Muscle layer of duodenum (tissue), 2 donors: ENCODE data around the gene GRIN2C.
A peak's percentile ranks its signal among the peaks of the same experiment; 100 is the strongest.

Experiments used
- H3K27ac ChIP-seq: one replicate; pipeline ENCODE4 v1.7.0; 2013; ENCODE audit warnings: mild to moderate bottlenecking, low read length
- H3K27me3 ChIP-seq: one replicate; pipeline ENCODE4 v1.7.0; 2013; ENCODE audit warnings: low read depth, mild to moderate bottlenecking, control low read depth, low read length
- H3K36me3 ChIP-seq, 2 donors: one replicate each; pipeline ENCODE4 v1.7.0; 2013; ENCODE audit warnings: low read length in 2 of 2, control low read depth in 1 of 2, mild to moderate bottlenecking in 1 of 2; ENCODE audit not compliant: insufficient read depth in 2 of 2, control insufficient read depth in 1 of 2
- H3K4me1 ChIP-seq, 2 donors: one replicate each; pipeline ENCODE4 v1.7.0; 2013; ENCODE audit warnings: low read length in 2 of 2, mild to moderate bottlenecking in 2 of 2, control low read depth in 1 of 2, moderate library complexity in 1 of 2; ENCODE audit not compliant: insufficient read depth in 2 of 2, control insufficient read depth in 1 of 2
- H3K4me3 ChIP-seq, 2 donors: one replicate each; pipeline ENCODE4 v1.7.0; 2013; ENCODE audit warnings: low read length in 2 of 2, low read depth in 1 of 2, mild to moderate bottlenecking in 1 of 2
- H3K9me3 ChIP-seq, 2 donors: one replicate each; pipeline ENCODE4 v1.7.0; 2013; ENCODE audit warnings: low read length in 2 of 2, control low read depth in 1 of 2, mild to moderate bottlenecking in 1 of 2; ENCODE audit not compliant: control insufficient read depth in 1 of 2
- donor health status: healthy.

The GRIN2C gene

DNA sequence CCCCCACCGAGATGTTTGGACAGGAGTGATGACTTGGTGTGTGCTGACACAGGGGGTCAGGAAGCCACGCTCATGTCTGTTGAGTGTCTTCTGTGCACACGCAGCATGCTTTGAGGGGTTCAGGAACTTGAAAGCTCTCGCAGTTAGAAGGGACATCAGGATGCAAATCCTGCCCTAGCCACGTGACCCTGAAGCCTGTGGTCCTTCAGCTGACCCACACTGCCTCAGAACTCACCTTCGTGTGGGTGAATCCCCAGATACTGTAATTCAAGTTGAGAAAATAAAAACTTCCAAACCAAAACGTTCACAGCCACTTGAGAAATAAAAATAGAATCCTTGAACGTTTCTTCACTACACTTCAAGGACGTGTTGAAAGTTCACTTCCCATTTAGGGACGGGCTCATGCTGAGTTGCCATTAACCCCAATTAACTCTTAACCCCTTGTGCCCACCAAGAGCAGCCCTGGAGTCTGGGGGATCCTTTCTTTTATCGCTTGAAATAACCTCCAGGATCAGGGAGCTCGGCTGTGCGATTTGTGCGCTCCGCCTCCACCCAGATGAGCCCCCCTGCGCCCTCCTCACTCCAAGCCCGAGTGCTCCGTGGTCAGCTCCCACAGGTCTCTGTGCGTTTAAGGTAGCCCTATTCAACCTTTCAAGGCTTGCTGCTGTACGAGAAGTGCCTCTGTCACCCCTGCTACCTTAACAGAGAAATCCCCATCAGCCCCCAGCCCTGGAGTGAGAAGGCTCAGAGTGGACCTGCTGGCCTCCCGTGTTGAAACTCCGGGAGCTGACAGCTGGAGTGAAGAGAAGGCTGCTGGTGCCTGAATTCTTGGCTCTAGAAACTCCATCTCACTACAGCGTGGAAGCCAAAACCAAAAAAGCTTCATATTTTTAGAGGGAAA is 47.3 kb downstream of the GRIN2C start:
- H3K4me1 ChIP-seq = peaks cover 4 to 15% of the 10 kb centered on the region in 2 donors
- no peaks in the 10 kb centered on the region for H3K27me3 ChIP-seq
- no peak overlapping the region for H3K27ac ChIP-seq
- H3K9me3 ChIP-seq = no peaks in the 10 kb centered on the region
- H3K4me3 ChIP-seq = peak overlapping the region in 1 of 2 donors; percentile 2
- peaks cover 0 to 9% of the 10 kb centered on the region in 2 donors for H3K36me3 ChIP-seq

DNA sequence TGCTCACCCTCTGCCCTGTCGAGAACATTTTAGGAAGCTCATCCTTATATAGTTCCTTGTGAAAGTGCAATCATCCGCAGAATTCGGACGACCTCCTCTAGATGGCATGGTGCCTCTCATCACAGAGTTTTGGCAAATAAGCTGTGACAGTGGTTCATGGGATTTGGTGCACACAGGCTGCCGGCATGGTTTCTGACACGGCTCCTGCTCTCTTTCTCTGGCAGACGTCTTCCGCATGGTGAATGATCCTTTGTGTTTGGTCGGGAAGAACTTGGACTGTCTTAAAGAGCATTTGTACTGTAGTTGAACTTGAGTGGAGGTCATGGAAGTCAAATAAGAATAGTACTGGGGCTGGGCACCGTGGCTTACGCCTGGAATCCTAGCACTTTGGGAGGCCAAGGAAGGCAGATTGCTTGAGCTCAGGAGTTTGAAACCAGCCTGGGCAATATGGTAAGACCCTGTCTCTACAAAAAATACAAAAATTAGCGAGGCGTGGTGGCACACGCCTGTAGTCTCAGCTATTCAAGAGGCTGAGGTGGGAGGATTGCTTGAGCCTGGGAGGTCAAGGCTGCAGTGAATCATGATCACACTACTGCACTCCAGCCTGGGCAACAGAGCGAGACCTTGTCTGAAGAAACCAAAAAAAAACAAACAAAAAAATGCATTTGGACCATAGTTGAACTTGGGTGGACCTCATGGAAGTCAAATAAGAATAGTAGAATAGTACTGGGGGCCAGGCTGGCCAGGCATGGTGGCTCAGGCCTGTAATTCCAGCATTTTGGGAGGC is 48.8 kb downstream of the GRIN2C start:
- H3K27ac ChIP-seq = no peak overlapping the region
- no peaks in the 10 kb centered on the region for H3K27me3 ChIP-seq
- H3K9me3 ChIP-seq = no peaks in the 10 kb centered on the region
- H3K4me3 ChIP-seq = no peak overlapping the region
- H3K36me3 ChIP-seq = peaks cover 0 to 5% of the 10 kb centered on the region in 2 donors
- peaks cover 4 to 15% of the 10 kb centered on the region in 2 donors for H3K4me1 ChIP-seq

DNA sequence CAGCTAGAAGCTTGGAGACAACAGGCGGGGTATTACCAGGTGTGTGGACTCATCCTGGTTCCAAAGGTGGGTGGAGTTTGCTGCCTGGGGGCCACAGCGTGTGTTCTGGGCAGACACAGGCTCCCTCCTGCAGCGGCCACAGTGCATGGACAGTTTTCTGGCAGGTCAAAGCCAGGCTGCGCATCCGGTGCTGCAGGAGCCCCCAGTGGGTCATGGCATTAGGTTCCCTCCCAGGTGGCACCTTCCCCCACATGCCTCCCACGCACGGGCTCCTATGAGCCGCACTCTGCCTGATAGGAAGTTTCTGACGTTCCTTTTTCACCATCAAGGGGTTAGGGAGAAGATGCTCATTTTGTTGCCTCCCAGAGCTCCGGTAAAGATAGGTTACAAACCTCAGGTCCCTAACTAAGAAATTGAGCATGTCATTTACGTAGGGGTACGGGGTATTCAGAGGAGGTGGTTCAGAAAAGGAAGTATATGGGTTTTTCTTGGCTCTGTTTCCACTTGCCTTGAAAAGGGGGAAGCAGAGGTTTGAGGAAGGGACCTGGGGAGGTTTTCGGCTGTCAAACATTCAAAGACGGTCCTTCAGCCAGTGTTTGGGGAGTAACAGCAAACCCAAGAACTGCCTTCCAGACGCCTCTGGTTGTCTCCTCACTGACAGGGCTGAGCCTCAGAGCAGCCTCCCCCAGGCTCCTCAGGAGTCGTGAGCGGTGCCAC is 50.8 kb downstream of the GRIN2C start:
- no peak overlapping the region for H3K27ac ChIP-seq
- peaks cover 4 to 15% of the 10 kb centered on the region in 2 donors for H3K4me1 ChIP-seq

DNA sequence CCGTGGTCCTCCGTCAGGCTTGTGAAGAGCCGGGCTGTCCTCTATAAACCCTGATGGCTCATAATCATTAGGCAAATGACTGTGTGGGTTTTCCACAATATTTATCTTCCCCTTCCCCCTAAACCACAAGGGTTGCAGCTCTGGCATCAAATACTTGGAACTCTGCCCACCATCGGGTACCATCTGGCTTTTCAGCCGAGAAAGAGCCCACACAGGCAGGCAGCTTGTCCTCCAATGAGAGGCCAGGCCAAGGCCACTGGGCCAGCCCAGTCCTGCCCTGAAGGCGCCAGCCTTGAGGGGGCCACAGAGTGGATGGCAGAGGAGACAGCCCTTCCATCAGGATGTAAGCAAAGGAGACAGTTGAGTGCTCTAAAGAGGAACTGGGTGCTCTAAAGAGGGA is 51.8 kb downstream of the GRIN2C start:
- Histone ChIP-seq H3K27ac (no peak overlapping the region), H3K4me3 (no peak overlapping the region), H3K27me3 (no peaks in the 10 kb centered on the region), H3K4me1 (peaks cover 4 to 15% of the 10 kb centered on the region in 2 donors), H3K9me3 (no peaks in the 10 kb centered on the region), H3K36me3 (peaks cover 0 to 4% of the 10 kb centered on the region in 2 donors)

More for the DNA sequence above, 50.8 kb downstream of the GRIN2C start:
- H3K36me3 ChIP-seq = peaks cover 0 to 4% of the 10 kb centered on the region in 2 donors
- H3K4me3 ChIP-seq = no peak overlapping the region
- H3K27me3 ChIP-seq = no peaks in the 10 kb centered on the region
- no peaks in the 10 kb centered on the region for H3K9me3 ChIP-seq

DNA sequence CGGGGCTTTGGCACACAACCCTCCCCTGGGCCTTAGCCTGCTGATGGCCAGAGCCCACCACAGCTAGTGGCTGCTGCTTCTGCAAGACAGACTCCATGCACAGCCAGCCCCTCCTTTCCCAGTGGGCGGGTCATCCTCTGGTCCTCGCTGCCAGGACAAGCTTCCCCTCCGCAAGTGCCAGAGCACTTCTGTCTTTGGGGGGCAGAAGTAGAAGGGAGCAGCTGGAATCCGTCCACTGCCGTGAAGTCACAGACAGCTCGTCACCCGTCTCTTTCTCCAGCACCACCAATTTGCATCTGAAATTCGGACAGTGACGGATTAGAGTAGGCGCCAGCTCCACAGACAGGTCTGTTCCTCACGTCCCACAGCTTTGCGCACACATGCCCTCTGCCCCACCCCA is 52.2 kb downstream of the GRIN2C start:
- peaks cover 0 to 5% of the 10 kb centered on the region in 2 donors for H3K36me3 ChIP-seq

DNA sequence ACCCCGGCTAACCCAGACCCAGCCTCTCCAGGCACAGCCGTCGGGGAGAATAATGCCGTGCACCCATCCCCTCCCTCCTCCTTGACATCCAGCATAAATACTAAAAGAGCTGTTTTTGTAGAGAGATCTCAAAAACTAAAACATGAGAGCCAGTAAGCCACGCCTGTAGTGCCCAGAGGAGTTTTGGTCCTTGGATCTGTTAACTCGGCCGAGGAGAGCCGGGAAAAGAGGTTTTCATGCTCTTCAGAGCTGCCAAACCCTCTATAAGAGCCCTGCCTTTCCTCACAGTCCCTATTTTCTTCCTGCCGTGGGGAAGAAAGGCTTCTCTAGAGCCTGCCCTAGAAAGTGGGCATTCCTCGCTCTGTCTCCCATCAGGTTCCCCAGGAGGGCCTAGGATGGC is 53.4 kb downstream of the GRIN2C start:
- Histone ChIP-seq H3K4me3 (no peak overlapping the region), H3K9me3 (no peaks in the 10 kb centered on the region), H3K36me3 (peaks cover 0 to 14% of the 10 kb centered on the region in 2 donors), H3K4me1 (peaks cover 0 to 5% of the 10 kb centered on the region in 2 donors), H3K27me3 (no peaks in the 10 kb centered on the region), H3K27ac (no peak overlapping the region)

More for the DNA sequence above, 52.2 kb downstream of the GRIN2C start:
- Histone ChIP-seq H3K9me3 (no peaks in the 10 kb centered on the region), H3K4me3 (no peak overlapping the region), H3K4me1 (peaks cover 4 to 11% of the 10 kb centered on the region in 2 donors), H3K27ac (no peak overlapping the region), H3K27me3 (no peaks in the 10 kb centered on the region)

DNA sequence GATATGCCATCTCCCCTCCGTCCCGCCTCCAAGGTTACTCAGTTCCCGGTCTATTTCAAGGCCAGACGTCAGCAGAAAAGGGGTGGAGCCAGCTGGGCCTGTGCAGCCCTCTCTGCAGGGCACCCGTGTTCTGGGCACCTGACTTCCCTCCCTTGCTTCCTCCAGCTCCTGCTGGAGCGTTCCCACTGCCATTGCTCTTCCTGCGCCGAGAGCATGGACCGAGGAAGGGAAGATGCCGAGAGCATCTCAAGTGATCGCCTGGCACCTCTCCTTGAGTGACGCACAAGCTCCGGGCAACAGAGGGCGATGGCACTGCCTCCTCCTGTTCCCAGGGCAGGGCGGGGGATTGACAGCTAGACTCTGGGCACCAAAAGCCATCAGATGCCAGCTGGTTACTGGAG is 54.1 kb downstream of the GRIN2C start:
- peaks cover 0 to 22% of the 10 kb centered on the region in 2 donors for H3K36me3 ChIP-seq
- no peak overlapping the region for H3K27ac ChIP-seq
- peaks cover 0 to 5% of the 10 kb centered on the region in 2 donors for H3K4me1 ChIP-seq
- H3K9me3 ChIP-seq = no peaks in the 10 kb centered on the region
- no peaks in the 10 kb centered on the region for H3K27me3 ChIP-seq
- H3K4me3 ChIP-seq = no peak overlapping the region

DNA sequence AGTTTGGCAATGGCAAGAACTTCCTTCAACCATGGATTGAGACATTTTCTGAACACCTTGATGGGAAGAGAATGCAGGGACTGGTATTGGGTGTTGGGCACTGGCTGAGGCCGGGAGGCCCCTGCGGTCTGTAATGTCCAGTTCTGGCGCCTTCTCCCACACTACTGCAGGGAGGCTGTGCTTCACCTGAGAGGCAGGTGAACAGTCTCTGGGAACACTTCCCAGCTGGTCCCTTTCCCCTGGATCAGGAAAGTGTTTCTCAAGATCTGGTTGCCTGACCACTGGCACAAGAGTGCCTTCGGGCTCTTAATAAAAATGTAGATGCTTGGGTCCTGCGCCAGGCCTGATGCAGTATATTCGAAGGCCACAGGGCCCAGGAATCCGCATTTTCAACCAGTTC is 55.0 kb downstream of the GRIN2C start:
- Histone ChIP-seq H3K36me3 (peaks cover 3 to 31% of the 10 kb centered on the region in 2 donors), H3K9me3 (no peaks in the 10 kb centered on the region), H3K4me3 (no peak overlapping the region), H3K27me3 (no peaks in the 10 kb centered on the region), H3K4me1 (peaks cover 0 to 5% of the 10 kb centered on the region in 2 donors), H3K27ac (no peak overlapping the region)

DNA sequence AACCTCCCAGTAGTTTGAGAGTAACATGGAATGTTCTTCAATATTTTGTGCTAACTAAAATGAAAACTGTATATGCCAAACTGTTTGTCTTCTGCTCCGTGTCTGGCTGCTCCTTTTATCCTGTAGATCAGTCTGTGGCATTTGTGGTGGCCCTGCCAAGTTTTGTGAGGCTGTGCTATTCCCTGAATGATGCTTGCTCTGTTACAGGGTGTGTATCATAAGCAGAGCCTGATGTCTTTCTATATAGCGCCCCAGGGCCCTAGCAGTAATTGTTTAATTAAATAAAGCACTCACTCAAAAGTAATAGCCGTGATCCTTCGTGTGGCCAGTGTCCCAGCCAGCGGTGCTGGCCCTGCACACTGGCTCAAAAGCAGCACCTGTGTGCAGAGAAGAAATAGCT is 55.7 kb downstream of the GRIN2C start:
- no peak overlapping the region for H3K27ac ChIP-seq
- peaks cover 4 to 38% of the 10 kb centered on the region in 2 donors for H3K36me3 ChIP-seq
- no peaks in the 10 kb centered on the region for H3K9me3 ChIP-seq
- no peak overlapping the region for H3K4me3 ChIP-seq
- H3K27me3 ChIP-seq = no peaks in the 10 kb centered on the region
- H3K4me1 ChIP-seq = peaks cover 0 to 5% of the 10 kb centered on the region in 2 donors

DNA sequence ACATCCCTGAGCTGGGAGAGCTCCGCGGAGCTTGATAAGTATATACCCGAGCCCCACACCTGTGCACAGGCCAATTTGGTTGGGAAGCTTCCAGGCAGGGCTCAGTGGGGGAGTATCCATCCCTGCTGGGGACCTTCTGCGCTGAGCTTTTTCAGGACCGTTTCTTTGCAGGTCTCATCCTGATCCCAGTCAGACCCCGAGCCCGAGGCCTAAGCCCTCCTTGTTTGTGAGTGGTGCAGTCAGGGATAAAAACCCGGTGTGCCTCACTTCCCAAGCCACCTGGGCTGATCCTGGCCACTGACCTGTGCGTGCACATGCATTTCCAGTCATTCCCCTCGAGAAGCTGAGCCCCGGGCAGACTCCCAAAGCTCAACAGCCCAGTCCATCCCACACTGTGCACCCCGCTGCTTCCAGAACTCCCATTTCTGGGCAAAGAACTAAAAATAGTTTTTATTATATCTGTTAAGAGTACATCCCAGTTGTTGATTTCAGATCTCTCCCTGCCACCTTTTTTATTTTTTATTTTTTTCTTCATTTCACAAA is 56.2 kb downstream of the GRIN2C start:
- peaks cover 0 to under 1% of the 10 kb centered on the region in 2 donors for H3K4me1 ChIP-seq
- peaks cover 4 to 41% of the 10 kb centered on the region in 2 donors for H3K36me3 ChIP-seq
- H3K27me3 ChIP-seq = no peaks in the 10 kb centered on the region
- H3K4me3 ChIP-seq = no peak overlapping the region
- no peaks in the 10 kb centered on the region for H3K9me3 ChIP-seq
- no peak overlapping the region for H3K27ac ChIP-seq
